Stimulated activated CD4-positive, alpha-beta T cell treated with anti-CD3 and anti-CD28 coated beads, Interleukin-1b, Interleukin-23, amount 100 ng/mL, for 4 hours (primary cell): ENCODE measurements around the gene DNAH1.

Source experiments
- DNase-seq, 2 donors: peaks; one replicate each; pipeline ENCODE4 v3.0.0-alpha.2; 2020; ENCODE audit warnings: low read depth in 2 of 2

The DNAH1 gene

DNA sequence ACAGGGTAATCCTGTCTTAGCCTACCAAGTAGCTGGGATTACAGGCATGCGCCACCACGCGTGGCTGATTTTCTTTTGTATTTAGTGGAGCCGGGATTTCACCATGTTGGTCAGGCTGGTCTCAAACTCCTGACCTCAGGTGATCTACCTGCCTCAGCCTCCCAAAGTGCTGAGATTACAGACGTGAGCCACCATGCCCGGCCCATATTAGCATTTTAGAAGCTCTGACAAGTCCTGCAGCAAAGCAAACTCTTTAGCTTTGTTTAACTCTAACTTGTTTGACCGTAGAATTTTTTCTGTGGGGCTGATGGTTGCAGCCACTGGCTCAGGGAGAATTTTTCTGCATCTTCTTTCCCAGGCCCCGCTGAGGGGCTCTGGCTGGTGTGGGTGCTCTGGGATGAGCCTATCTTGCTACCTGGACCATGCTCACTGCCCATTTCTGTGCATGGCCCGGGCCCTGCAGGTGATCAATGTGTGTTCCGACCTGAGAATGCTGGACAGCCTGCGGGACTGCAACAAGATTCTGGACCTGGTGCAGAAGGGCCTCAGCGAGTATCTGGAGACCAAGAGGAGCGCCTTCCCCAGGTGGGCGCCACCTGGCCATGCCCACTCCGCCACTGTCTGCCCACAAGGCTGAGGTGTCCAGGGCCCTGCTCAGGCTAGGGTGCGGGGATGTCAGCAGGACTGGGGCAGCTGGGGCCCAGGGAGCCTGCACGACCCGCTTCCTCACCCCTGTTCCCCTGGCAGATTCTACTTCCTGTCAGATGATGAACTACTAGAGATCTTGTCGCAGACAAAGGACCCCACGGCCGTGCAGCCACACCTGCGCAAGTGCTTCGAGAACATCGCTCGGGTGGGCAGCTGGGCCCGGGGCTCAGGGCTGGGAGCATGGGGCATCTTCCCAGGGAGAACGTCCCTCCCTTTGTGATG, 41.3 kb downstream of the DNAH1 start:
- no peak for DNase-seq

DNA sequence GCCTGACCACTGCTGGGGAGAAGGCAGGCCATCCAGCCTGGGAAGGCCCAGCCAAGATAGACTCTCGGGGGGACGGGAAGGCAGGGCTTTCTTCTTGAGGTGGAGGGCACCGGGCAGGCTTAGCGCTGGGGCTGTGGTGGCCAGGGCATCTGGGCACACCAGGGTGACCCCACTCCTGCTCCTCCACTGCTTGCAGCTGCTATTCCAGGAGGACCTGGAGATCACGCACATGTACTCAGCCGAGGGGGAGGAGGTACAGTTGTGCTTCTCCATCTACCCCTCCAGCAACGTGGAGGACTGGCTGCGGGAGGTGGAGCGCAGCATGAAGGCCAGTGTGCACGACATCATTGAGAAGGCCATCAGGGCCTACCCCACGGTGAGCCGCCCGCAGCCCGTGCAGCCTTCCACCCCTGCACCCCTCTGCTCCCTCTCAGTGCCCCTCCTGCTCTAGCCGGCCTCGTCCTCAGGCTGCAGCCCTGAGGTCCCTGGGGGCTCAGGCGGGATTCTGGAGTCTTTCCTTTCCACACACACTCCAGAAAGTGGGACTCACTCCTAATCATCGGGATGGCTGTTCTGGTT, 42.3 kb downstream of the DNAH1 start:
- no peak for DNase-seq

DNA sequence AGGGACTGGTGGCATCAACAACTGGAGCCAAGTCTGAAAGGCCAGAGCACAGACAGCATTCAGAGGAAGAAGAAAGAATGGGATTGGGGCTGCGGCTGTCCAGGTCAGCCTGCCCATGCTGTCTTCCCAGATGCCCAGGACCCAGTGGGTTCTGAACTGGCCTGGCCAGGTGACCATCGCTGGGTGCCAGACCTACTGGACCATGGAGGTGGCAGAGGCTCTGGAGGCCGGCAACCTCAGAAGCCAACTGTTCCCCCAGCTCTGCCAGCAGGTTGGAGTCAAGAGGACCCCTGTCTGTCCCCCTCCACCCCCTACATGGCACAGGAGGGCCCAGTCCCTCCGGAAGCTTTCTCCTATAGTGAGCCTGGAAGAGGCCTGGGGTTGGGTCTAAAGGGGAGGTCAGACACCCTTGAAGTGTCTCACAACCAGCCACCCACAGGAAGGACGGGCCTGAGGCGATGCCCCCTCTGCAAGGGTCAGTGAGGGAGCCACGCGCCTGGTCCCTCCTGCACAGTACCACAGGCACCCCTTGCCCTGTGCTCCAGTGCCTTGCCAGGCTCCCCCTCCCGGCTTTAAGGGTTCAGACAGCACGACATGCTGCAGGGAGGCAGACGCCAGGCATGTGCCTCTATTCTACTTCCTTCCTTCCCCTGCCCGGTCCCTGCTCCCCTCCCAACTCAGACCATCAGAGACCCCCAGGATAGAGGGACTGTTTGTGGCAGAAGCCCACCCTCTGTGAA, 43.2 kb downstream of the DNAH1 start:
- no peak for DNase-seq

DNA sequence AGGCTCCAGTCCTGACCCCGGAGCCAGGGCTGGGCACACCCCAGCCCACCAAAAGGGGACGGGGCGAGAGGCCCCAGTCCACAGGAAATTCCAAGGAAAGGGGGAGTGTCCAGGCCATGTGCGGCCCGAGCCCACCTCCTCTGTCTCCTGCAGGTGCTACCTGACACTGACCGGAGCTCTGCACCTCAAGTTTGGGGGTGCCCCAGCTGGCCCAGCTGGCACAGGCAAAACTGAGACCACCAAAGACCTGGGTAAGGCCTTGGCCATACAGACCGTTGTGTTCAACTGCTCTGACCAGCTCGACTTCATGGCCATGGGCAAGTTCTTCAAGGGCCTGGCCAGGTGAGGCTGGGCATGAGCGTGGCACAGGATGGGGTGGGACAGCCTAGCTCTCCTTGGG, 44.9 kb downstream of the DNAH1 start:
- DNase-seq = no peak

DNA sequence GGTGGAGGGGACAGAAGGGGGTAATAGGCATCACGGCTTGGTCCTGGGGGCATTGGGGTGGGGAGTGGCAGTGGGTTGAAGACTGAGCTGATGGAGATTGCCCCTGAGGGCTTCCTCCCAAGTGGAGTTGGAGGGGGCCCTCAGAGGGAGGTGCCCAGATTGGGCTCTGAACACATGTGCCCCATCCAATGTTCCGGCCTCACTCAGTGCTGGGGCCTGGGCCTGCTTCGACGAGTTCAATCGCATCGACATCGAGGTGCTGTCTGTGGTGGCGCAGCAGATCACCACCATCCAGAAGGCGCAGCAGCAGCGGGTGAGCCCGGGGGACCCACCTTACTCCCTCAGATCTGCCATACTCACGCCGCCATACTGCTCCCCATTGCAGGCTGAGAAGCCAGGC, 45.3 kb downstream of the DNAH1 start:
- DNase-seq = no peak

DNA sequence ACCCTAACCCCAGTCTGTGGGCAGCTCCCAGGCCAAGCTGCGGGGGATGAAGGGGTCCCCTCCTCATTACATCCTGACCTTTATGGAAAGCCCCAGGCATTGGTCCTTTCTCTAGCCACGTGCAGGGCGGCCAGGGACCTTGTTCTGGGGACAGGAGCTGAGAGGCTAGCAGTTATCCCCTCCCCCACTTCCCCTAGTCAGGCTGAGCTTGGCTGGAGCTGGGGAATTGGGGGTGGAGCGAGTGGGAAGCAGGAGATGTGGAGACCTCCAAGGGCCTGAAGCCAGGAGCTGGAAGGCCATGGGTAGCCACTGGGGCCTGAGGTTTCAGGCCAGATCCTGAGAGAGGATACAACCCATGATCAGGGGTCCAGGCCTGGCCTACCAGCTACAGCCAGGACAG, 45.8 kb downstream of the DNAH1 start:
- DNase-seq = no peak

DNA sequence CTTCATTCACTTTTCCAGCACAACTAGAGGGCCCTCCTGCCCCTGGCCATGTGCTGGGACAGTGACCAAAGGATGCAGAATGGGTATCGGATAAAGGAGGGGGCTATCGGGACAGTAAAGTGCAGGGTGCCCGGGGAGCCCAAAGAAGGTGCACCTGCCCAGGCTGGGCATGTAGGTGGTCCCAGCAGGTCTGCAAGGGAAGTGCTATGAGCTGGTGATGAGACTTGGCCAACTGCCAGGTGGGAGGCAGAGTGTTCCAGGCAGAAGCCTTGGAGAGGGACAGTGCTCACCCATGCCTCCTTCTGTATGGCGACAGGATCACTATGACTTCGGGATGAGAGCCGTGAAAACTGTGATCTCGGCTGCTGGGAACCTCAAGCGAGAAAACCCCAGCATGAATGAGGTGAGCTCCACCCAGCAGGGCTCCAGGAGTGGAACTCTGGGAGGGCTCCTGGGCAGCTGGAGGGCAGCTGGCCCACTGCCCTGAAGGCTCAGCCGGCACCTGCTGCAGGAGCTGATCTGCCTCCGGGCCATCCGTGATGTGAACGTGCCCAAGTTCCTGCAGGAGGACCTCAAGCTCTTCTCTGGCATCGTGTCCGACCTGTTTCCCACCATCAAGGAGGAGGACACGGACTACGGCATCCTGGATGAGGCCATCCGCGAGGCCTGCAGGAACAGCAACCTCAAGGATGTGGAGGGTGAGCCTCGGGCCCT, 48.4 kb downstream of the DNAH1 start:
- DNase-seq = no peak

DNA sequence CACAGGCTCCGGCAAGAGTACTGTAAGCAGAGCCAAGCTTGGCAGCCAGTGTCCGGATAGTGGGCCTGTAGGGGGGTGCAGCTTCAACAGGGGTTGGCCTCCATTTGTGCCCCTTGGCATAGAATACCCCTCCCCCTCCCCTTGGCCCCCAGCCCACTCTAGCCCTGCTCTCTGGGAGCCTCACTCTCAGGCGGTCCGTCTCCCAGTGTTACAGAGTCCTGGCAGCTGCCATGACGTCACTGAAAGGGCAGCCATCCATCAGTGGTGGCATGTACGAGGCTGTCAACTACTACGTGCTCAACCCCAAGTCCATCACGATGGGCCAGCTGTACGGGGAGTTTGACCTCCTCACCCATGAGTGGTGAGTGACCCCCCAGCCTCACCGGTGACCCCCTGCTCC, 50.4 kb downstream of the DNAH1 start:
- no peak for DNase-seq

DNA sequence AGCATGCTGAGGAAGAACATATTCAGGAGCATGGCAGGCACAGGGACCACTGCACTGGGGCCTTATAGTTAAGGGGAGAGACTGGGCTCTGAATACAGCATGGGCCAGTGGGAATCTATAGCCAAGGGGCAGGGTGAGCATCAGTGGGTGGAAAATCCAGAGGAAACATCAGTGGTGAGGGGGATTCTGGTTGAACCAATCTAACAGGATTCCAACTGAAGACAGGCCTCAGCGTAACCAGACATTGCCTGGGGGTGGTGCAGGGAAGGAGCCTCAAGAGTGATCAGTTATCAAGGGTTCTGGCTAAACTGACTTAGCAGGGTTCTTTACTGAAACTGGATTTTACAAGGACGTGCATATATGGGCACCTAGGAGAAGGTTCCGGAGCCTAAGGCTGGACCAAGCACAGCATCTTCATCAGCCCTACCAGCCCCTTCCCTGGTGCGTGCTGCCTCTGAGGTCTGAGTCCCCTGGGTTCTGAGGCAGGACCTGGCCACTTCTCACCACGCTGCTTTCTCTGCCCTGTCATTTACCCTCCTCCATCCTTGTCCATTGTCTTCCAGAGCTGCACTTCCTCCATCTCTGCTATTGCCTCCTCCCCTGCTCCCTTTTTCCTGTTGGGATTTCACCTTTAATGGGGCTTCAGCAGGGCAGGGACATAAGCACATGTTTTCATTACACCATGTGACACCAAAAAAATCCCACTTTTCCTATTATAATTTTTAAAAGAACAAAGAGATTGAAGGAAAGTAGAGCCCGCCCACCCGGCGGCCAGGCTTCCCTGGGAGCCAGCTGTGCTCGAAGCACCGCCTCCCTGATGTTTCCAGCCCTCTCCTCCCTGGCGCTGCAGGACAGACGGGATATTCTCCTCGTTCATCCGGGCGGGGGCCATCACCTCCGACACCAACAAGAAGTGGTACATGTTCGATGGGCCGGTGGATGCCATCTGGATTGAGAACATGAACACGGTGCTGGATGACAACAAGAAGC, 52.1 kb downstream of the DNAH1 start:
- no peak for DNase-seq

DNA sequence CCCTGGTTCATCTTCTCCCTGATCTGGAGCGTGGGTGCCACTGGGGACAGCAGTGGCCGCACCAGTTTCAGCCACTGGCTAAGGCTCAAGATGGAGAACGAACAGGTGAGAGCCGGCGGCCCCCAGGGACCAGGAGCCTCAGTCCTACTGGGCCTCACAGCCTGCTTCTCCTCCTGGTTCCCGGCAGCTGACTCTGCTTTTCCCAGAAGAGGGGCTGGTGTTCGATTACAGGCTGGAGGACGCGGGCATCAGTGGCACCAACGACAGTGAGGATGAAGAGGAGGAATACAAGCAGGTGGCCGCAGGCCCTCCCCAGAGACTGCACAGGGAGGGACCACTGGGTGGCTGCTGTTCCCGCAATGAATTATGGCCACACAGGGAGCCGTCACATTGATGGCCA, 54.4 kb downstream of the DNAH1 start:
- no peak for DNase-seq

DNA sequence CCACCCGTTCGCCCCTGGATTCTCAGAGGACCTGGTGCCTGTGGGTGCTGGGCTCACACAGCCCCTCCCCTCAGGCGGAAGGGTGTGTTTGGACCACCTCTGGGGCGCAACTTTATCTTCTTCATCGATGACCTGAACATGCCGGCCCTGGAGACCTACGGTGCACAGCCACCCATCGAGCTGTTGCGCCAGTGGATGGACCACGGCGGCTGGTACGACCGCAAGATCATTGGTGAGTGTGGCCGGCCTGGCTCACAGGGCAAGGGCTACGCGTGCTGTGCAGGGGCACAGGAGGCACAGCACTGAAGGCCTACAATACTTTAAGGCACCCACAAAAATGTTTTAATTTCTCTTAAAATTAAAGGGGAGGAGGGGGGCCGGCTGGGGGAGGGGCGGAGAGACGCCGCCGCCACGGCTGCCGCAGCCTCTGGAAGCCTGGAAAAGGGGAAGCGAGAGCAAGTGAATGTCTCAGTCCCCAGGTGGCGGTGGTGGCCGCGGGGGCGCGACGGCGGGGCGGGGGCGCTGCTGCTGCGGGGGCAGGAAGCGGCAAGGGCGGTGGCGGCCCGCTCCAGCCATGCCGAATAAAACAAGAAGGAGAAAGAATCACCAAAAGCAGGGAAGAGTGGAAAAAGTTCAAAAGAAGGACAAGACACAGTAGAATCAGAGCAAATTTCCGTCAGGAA, 56.8 kb downstream of the DNAH1 start:
- peak in 1 of 2 donors; percentile 7 for DNase-seq

DNA sequence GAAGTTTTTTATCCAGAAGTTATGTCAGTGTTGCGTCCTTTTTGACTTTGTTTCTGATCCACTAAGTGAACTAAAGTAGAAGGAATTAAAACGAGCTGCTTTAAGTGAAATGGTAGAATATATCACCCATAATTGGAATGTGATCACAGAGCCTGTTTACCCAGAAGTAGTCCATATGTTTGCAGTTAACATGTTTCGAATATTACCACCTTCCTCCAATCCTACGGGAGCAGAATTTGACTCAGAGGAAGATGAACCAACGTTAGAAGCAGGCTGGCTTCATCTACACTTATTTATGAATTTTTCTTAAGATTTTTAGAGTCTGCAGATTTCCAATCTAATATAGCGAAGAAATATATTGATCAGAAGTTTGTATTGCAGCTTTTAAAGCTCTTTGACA, 57.6 kb downstream of the DNAH1 start:
- no peak for DNase-seq

DNA sequence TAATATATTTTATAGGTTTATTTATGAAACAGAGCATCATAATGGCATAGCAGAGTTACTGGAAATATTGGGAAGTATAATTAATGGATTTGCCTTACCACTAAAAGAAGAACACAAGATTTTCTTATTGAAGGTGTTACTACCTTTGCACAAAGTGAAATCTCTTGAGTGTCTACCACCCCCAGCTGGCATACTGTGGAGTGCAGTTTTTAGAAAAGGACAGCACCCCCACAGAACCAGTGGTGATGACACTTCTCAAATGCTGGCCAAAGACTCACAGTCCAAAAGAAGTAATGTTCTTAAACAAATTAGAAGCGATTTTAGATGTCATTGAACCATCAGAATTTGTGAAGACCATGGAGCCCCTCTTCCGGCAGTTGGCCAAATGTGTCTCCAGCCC, 58.1 kb downstream of the DNAH1 start:
- DNase-seq = no peak

DNA sequence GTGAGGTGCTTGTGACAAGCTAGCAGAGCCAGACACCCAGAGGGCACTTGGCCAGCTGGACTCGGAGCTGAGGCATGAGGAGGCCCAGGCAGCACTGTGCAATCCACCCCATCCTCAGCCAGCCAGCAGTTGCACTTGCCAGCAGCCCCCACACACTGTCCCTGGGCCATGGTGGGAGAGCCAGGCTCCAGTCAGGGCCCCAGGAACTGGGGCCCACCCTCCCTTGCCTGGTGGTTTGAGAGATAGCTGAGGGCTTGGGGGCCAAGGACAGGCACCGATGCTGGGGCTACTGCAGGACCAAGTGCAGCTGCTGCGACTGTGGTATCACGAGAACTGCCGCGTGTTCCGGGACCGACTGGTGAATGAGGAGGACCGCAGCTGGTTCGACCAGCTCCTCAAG, 63.5 kb downstream of the DNAH1 start:
- no peak for DNase-seq

DNA sequence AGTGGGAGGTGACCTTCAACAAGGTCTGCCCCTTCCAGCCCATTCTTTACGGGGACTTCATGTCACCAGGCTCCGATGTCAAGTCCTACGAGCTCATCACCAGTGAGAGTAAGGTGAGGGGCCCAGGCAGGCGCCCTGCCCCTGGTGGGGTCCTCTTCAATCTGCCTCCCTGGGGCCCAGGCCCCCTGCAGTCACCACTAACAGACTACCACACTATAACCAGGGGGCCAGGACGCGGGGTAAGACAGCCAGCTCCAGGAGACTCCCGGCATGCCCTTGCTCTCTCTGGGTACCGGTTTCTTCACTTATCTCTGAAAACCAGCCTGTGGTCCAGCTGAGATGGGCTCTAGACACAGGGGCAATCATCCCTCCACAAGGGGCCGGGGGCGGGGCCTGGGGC, 63.9 kb downstream of the DNAH1 start:
- no peak for DNase-seq

DNA sequence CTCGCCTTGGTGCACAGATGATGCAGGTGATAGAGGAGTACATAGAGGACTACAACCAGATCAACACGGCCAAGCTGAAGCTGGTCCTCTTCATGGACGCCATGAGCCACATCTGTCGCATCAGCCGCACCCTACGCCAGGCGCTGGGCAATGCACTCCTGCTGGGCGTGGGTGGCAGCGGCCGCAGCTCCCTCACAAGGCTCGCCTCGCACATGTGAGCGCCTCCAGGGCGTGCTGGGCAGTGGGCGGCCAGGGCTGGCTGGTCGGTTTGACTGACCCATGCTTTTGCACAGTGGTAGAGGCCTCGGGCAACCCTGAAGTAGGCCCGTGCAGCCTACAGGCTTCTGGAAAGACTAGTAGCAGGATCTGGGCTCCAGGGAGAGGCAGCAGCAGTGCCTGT, 65.5 kb downstream of the DNAH1 start:
- DNase-seq = no peak

DNA sequence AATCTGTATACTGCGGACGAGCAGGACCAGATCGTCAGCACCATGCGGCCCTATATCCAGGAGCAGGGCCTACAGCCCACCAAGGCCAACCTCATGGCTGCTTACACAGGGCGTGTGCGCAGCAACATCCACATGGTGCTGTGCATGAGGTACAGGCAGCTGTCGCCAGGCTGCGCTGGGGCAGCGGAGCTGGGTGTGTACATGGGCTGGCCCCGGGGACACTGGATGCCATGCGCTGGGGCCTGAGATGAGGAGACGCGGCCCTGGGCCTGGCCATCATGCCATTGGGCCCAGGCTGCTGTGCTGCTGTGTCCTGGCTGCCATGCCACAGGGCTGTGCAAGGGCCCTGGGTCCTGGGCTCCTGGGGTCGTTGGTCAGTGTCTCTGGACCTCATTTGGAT, 67.3 kb downstream of the DNAH1 start:
- no peak for DNase-seq

DNA sequence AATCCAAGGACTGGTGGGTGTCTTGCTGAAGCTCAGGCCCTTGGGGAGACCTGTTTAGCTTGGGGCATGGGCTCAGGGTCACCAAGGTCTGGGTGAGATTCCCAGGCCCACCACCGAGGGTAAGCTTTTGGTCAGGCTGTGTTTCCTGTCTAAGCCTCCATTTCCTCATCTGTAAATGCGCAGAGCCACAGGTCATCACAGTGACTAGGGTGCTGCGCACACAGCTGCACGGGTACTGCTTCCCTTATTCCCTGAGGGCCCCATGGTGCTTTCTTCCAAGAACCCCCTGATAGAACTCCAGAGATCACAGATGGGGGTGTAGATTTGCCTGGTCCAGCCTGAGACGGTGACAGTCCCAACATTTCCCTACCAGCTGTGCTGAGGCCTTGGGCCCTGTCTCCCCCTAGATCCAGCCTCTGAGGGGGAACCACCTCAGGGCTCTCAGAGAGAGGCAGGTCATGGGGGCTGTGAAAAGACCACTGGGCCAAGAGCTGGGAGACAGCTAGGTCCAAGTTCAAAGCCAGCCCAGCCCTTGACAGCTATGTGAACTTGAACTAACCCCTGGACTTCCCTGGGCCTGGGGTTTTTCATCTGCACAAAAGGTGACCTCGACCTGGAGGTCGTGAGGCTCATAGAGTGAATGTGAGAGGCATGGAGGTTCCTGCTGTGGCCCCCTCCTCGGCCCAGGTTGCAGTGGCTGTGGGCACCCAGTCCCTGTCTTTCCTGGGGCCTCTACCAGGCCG, 68.1 kb downstream of the DNAH1 start:
- DNase-seq = no peak

DNA sequence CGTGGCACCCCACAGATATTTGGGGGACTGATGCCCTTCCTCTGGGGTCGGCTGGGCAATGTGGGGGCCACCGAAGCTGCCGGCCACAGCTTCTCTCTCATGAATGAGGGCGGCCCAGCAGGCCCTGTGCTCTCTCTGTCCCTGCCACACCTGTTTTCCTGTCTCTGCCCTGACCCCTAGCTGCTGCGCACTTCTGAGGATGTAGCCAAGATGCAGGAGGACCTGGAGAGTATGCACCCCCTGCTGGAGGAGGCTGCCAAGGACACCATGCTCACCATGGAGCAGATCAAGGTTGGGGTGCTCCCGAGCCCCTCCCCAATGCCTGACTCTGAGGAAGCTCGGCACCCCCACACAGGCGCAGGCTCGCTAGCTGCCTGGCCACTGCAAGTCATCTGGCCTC, 69.0 kb downstream of the DNAH1 start:
- no peak for DNase-seq

DNA sequence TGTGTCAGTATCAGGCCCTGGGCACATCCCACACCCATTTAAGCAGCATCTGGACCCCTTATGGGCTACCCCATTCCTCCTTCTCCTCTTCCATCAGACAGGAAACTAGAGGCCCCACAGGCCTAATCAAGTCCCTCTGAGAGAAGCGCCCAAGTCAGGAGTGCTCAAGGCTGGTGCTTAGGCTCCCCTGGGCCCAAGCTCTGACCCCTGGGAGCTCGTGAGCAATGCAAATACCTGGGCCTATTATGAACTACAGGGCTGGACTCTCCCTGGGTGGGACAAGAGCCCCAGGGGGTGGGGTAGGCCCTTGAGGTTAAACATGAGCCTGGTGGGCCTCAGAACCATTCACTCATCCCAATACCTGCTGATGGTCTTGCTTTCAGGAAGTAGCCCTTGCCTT, 71.4 kb downstream of the DNAH1 start:
- DNase-seq = no peak
